Measurements from ENCODE around the gene MYO18A. TPM values are rescaled to one million over a fixed set of nuclear protein-coding genes. Genes with fewer than 3 reads are reported as not detected.

MYO18A gene
- total RNA-seq, 4 donors from 2014 or later = 46.7 to 82.7 (median 64.6) TPM

DNA sequence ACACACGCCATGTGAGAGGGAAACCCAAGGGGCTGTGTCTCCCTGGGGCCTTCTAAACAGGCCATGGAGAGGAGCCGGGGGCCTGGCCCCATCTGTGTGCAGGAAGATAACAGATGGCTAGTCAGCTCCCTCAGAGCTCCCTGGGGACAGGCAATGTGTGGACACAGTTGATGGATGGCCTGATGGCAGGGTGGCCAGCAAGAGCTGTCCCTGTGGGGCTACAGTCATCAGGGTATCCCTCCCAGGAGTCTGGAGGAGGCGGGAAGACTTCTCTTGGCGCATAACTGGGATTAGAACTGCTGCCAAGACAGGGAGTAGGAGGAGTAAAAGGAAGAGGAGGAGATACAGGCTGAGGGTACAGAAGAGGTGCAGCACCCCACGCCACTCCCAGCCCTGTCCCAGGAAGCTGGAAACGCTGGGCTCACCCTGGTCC is 17.3 kb downstream of the MYO18A start:
- Histone ChIP-seq H3K27ac (replicated peaks in 1 of 4) (no peak overlapping the region), H3K4me1 (peaks cover 33 to 53% (median 47%) of the 10 kb centered on the region in 4 donors), H3K27me3 (no peaks in the 10 kb centered on the region), H3K36me3 (peaks cover 11 to 31% (median 20%) of the 10 kb centered on the region in 4 donors), H3K4me3 (no peak overlapping the region), H3K9me3 (no peaks in the 10 kb centered on the region)
- 74% methylated on average over 6 of the region's 6 CpGs for WGBS
- intact Hi-C loops (cut with DNase I) = no loop called here
- TF ChIP-seq, protein P1, sequence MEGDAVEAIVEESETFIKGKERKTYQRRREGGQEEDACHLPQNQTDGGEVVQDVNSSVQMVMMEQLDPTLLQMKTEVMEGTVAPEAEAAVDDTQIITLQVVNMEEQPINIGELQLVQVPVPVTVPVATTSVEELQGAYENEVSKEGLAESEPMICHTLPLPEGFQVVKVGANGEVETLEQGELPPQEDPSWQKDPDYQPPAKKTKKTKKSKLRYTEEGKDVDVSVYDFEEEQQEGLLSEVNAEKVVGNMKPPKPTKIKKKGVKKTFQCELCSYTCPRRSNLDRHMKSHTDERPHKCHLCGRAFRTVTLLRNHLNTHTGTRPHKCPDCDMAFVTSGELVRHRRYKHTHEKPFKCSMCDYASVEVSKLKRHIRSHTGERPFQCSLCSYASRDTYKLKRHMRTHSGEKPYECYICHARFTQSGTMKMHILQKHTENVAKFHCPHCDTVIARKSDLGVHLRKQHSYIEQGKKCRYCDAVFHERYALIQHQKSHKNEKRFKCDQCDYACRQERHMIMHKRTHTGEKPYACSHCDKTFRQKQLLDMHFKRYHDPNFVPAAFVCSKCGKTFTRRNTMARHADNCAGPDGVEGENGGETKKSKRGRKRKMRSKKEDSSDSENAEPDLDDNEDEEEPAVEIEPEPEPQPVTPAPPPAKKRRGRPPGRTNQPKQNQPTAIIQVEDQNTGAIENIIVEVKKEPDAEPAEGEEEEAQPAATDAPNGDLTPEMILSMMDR (IDR thresholded peaks at IDR 0.05) = no peak
- TF ChIP-seq EP300 (IDR thresholded peaks at IDR 0.05) (no peak), POLR2AphosphoS5 (IDR thresholded peaks at IDR 0.05) (no peak), POLR2A (IDR thresholded peaks at IDR 0.05; ENCODE audit: low read depth) (no peak)
- DNase-seq (ENCODE audit: extremely low spot score) = no peak

DNA sequence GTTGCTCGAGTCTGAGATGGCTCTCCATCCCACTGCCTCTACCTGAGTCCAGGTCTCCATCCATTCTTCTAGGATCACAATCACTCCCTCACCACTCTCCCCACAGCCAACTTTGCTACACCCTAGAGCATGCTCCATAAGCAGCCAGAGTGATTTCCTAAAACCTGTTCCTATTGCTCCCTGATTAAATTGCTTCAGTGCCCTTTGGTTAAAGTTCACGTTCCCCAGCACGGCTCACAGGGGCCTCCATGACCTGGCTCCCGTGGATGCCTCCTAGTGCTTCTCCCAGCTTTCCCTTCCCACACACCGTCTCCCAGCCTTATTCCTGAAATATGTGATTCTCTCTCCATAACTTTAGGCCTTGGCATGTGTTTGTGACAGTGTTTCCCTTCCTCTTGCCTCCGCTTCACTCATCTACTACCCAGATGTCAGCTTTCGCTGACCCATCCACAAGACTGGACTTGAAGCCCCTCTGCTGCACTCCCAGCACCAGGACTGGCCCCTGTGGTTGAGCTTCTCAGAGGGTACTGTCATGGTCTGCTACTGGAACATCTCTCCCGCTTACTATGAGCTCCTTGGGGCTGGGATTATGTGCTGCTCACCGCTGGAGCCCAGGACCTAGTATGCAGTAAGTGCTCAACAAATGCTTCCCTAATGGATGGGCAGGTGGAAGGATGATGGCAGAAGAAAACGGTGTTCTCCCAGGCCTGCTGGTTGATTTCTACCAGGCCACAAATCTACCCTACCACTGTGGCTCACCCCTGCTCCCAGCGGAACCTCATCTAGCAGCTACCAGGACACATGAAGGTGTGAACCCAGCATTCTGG is 17.9 kb downstream of the MYO18A start:
- no peak for TF ChIP-seq POLR2AphosphoS5 (IDR thresholded peaks at IDR 0.05)
- TF ChIP-seq, protein P1 (IDR thresholded peaks at IDR 0.05) = no peak
- TF ChIP-seq EP300 (IDR thresholded peaks at IDR 0.05) = no peak
- TF ChIP-seq POLR2A (IDR thresholded peaks at IDR 0.05; ENCODE audit: low read depth) = no peak
- peaks cover 40 to 57% (median 49%) of the 10 kb centered on the region in 4 donors for H3K4me1 ChIP-seq
- no peak overlapping the region for H3K4me3 ChIP-seq
- intact Hi-C loops (cut with DNase I) = no loop called here
- peaks cover 11 to 31% (median 20%) of the 10 kb centered on the region in 4 donors for H3K36me3 ChIP-seq
- WGBS = 96% methylated on average over 11 of the region's 11 CpGs
- no peaks in the 10 kb centered on the region for H3K27me3 ChIP-seq
- no peak for DNase-seq (ENCODE audit: extremely low spot score)
- H3K9me3 ChIP-seq = no peaks in the 10 kb centered on the region
- H3K27ac ChIP-seq (replicated peaks in 1 of 4) = no peak overlapping the region

DNA sequence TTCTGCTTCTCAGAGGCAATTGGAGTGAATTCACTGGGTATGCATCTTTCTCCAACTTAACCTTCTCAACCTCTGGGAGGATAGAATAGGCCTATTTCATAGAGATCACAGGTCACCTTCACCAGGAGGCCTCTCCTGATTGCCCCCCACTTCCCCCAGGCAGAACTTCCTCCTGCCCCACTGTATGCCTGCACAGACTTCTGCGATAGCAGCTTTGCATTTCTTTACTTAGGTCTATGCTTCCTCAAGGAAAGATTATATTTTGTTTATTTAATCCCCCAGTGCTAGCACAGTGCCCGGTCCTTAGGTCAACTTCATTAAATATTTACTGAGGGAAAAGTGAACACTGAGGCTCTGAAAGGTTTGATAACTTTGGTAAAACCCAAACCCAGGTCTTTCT is 19.9 kb downstream of the MYO18A start:
- Histone ChIP-seq H3K9me3 (no peaks in the 10 kb centered on the region), H3K27ac (replicated peaks in 1 of 4) (no peak overlapping the region), H3K27me3 (no peaks in the 10 kb centered on the region), H3K4me3 (no peak overlapping the region), H3K4me1 (peaks cover 60 to 77% (median 70%) of the 10 kb centered on the region in 4 donors), H3K36me3 (peaks cover 0 to 13% (median 5%) of the 10 kb centered on the region in 4 donors)
- DNase-seq (ENCODE audit: extremely low spot score) = no peak
- WGBS = 82% methylated on average over 2 of the region's 2 CpGs
- intact Hi-C loops (cut with DNase I) = no loop called here
- TF ChIP-seq POLR2A (IDR thresholded peaks at IDR 0.05; ENCODE audit: low read depth) (no peak), EP300 (IDR thresholded peaks at IDR 0.05) (no peak), POLR2AphosphoS5 (IDR thresholded peaks at IDR 0.05) (no peak)
- TF ChIP-seq, protein P1 (IDR thresholded peaks at IDR 0.05) = no peak

DNA sequence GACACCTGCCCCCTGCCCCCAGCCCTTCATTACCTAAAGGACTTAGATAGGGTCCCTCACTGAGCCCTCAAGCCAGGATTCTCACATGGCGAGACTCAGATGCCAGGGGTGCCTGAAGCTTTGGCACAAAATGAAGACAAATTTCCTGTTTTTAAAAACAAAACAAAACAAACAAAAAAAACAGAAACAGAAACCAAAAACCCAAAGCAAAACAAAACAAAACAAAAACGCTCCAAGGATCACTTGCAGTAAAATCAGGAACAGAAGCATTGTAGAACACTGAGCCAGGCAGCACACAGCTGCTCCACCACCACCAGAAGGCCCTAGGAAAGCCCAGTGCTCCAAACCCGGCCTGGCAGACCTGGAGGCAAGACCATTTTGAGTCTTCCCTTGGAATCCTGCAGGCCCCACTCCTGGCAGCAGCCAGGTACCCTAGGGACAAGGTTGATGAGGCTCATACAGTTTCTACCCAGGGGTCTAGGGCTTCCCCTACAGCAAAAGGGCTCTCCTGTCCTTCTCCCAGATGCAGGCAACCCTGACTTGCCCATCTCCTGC is 20.8 kb downstream of the MYO18A start:
- no peaks in the 10 kb centered on the region for H3K27me3 ChIP-seq
- no peak overlapping the region for H3K4me3 ChIP-seq
- H3K27ac ChIP-seq (replicated peaks in 1 of 4) = peak overlapping the region in 2 of 4 donors; percentile 36 to 40
- H3K4me1 ChIP-seq = peaks cover 69 to 82% (median 75%) of the 10 kb centered on the region in 4 donors
- DNase-seq (ENCODE audit: extremely low spot score) = no peak
- H3K9me3 ChIP-seq = no peaks in the 10 kb centered on the region
- H3K36me3 ChIP-seq = peaks cover 0 to 7% (median 2%) of the 10 kb centered on the region in 4 donors
- intact Hi-C loops (cut with DNase I) = no loop called here
- 72% methylated on average over 3 of the region's 3 CpGs for WGBS
- TF ChIP-seq POLR2A (IDR thresholded peaks at IDR 0.05; ENCODE audit: low read depth) = no peak
- TF ChIP-seq, protein P1 (IDR thresholded peaks at IDR 0.05) = no peak
- no peak for TF ChIP-seq EP300 (IDR thresholded peaks at IDR 0.05)
- no peak for TF ChIP-seq POLR2AphosphoS5 (IDR thresholded peaks at IDR 0.05)

Measured in esophagus muscularis mucosa (tissue), 4 donors.